VCaP (cell line): ENCODE data around the gene IPO8.
A peak's percentile ranks its signal among the peaks of the same experiment; 100 is the strongest.

Source experiments
- H3K27ac ChIP-seq: fragments of 450-650 bp; 2 replicates; pipeline ENCODE4 v1.5.1; 2017
- TF ChIP-seq, protein P1 (sequence below): fragments of 450-650 bp; conservative IDR thresholded peaks from 2 replicates; pipeline ENCODE4 v1.5.1; 2017; ENCODE audit warnings: mild to moderate bottlenecking, moderate library complexity

The IPO8 gene

GRCh38 chr12:30695199-30696102, at the start of gene IPO8:
TSS of gene IPO8 (minus strand) at chr12:30695869. CDS start at chr12:30695647, 222 bp downstream.
- TF ChIP-seq, protein P1, sequence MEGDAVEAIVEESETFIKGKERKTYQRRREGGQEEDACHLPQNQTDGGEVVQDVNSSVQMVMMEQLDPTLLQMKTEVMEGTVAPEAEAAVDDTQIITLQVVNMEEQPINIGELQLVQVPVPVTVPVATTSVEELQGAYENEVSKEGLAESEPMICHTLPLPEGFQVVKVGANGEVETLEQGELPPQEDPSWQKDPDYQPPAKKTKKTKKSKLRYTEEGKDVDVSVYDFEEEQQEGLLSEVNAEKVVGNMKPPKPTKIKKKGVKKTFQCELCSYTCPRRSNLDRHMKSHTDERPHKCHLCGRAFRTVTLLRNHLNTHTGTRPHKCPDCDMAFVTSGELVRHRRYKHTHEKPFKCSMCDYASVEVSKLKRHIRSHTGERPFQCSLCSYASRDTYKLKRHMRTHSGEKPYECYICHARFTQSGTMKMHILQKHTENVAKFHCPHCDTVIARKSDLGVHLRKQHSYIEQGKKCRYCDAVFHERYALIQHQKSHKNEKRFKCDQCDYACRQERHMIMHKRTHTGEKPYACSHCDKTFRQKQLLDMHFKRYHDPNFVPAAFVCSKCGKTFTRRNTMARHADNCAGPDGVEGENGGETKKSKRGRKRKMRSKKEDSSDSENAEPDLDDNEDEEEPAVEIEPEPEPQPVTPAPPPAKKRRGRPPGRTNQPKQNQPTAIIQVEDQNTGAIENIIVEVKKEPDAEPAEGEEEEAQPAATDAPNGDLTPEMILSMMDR, result peak; percentile 58

GRCh38 chr12:30744321-30744720, 48.7 kb upstream of the IPO8 start:
- TF ChIP-seq, protein P1, result no peak
- no peak overlapping the region for H3K27ac ChIP-seq

More at GRCh38 chr12:30695199-30696102, at the start of gene IPO8:
- H3K27ac ChIP-seq, result peak within 1 kb of the TSS; percentile 96

- no peak overlapping the region for H3K27ac ChIP-seq
- TF ChIP-seq, protein P1, result no peak
Observed at GRCh38 chr12:30740274-30740673, 44.6 kb upstream of the IPO8 start.

GRCh38 chr12:30739020-30739419, 43.4 kb upstream of the IPO8 start:
- no peak overlapping the region for H3K27ac ChIP-seq
- TF ChIP-seq, protein P1, result no peak

DNA sequence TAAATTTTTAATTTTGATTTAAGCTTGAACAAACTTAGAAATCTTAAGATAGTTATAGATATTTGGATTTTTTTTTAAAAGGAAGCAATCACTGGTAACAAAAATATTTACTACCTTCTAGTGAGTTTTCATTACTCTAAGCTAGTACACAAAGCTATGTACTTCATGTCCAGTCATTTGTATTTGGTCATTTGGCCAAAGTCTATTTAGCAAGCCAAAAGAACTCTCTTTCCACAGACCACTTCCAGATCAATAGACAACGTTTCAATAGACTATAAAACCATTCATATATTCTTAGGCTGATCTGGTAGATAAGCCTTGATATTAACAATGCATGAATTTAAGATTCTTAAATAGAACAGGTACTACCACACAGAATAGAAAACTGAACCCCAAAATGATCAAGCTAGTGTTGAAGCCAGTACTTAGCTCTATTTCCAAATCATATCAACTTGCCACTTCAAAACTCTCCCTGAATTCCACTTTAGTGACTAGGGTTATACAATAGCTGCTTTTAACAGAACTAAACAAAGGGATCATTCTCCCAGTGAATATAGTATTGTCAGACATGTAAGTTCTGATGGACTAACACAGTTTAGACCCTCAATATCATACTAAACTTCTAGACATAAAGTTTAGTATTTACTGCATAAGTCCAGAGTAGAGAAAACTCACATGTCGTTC, 37.4 kb upstream of the IPO8 start:
- TF ChIP-seq, protein P1, result no peak
- no peak overlapping the region for H3K27ac ChIP-seq

DNA sequence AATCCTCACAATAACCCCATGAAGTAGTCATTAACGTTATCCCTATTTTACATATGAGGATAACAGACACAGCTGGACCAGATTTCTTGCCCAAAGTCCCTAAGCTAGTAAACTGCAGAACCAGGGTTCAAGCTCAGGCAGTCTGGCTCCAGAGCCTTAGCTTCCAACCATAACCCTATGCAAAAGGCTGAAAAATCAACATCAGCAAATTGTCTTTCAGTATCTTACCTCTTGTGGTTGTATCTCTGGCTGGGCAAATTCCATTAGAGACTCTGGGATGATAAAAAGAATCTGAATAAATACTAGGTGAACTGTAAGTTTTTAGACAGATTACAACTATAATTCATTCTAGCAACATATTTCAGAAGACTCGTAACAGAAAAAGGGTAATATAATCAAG, 34.3 kb upstream of the IPO8 start:
- TF ChIP-seq, protein P1, result no peak
- no peak overlapping the region for H3K27ac ChIP-seq

- TF ChIP-seq, protein P1, result no peak
- no peak overlapping the region for H3K27ac ChIP-seq
Observed at GRCh38 chr12:30729547-30729946, 33.9 kb upstream of the IPO8 start.
